ENCODE measurements around the gene SLC8A3.

The SLC8A3 gene

DNA sequence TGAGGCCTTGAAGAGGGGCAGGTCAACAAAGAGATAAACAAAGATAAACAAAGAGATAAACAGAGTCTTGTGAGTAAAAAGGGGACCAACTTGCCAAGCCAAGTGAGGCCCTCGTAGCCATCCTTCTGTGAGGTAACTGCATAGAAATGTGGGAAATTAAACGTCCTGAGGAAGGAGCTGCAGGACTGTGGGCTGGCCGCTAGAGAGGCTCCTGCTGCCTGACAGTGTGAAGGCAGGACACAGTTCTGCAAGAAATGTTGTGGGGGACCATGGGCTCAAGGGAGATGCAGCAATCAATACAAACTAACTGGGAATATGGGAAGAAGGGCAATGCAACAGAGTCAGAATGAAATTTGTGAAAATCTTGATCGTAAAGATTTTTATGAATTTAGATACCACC, 91.9 kb downstream of the SLC8A3 start:
- TF ChIP-seq, protein P1, sequence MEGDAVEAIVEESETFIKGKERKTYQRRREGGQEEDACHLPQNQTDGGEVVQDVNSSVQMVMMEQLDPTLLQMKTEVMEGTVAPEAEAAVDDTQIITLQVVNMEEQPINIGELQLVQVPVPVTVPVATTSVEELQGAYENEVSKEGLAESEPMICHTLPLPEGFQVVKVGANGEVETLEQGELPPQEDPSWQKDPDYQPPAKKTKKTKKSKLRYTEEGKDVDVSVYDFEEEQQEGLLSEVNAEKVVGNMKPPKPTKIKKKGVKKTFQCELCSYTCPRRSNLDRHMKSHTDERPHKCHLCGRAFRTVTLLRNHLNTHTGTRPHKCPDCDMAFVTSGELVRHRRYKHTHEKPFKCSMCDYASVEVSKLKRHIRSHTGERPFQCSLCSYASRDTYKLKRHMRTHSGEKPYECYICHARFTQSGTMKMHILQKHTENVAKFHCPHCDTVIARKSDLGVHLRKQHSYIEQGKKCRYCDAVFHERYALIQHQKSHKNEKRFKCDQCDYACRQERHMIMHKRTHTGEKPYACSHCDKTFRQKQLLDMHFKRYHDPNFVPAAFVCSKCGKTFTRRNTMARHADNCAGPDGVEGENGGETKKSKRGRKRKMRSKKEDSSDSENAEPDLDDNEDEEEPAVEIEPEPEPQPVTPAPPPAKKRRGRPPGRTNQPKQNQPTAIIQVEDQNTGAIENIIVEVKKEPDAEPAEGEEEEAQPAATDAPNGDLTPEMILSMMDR (IDR thresholded peaks at IDR 0.05; ENCODE audit: control insufficient read depth, insufficient read depth, low read depth, low read length, missing control alignments): no peak
- DNase-seq (ENCODE audit: low read depth): no peak
- no peak overlapping the region for H3K4me3 ChIP-seq (ENCODE audit: control insufficient read depth, low read depth, low read length)

DNA sequence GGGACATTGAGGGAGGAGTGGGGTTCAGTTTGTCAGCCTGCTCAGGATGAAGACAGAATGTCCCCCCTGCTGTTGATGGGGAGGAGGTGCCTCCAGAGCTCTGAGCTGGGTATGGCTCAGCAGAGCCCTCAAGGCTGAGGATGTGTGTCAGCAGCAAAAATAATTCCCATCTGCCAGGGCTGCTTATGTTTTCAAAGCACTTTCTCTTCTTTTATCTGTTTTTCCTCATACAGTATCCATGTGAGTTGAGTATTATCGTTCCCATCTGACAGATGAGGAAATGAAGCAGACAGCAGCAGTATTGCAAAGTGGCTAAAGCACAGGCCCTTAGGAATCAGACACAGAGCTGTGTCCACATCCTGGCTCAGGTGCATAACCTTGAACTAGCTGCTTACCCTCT, 94.1 kb downstream of the SLC8A3 start:
- TF ChIP-seq, protein P1 (IDR thresholded peaks at IDR 0.05; ENCODE audit: control insufficient read depth, insufficient read depth, low read depth, low read length, missing control alignments): no peak
- no peak overlapping the region for H3K4me3 ChIP-seq (ENCODE audit: control insufficient read depth, low read depth, low read length)
- DNase-seq (ENCODE audit: low read depth): no peak

DNA sequence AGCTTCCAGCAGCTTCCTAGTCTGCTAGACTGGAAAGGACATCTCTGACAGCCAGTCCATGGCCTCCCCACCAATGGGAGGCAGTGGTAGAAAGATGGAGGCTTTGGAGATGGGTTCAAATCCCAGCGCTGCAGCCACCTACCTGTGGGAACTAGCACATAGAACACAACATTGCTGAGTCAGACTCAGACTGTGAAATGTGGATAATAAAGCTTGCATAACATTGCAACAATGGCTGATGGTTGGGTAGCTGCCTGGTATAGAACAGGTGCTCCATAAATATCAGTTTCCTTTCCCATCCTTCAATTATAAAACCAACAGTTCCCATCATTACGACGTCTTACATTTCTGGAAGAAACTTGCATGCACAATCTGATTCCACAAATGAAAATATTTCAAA, 94.6 kb downstream of the SLC8A3 start:
- TF ChIP-seq, protein P1 (IDR thresholded peaks at IDR 0.05; ENCODE audit: control insufficient read depth, insufficient read depth, low read depth, low read length, missing control alignments): no peak
- no peak for DNase-seq (ENCODE audit: low read depth)

DNA sequence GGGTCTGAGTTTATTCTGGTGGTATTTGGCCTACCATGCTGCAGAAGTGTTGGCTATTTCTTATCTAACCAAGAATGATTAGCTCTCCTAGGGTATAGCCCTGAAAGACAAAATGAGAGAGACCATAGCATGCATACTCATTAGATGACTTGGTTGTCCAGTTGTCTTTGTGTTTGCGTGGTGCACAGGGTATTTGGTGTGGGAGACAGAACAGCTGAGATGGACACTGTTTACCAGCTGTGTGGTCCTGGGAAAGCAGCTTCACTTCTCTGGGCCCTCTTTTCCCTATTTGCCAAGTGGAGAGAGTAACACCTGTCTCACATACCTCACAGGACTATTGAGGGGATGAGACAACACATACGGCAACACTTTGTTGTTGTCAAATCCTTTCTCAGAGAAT, 95.6 kb downstream of the SLC8A3 start:
- no peak overlapping the region for H3K4me3 ChIP-seq (ENCODE audit: control insufficient read depth, low read depth, low read length)
- DNase-seq (ENCODE audit: low read depth): no peak
- TF ChIP-seq, protein P1 (IDR thresholded peaks at IDR 0.05; ENCODE audit: control insufficient read depth, insufficient read depth, low read depth, low read length, missing control alignments): no peak

More for the DNA sequence above, 94.6 kb downstream of the SLC8A3 start:
- H3K4me3 ChIP-seq (ENCODE audit: control insufficient read depth, low read depth, low read length): no peak overlapping the region

DNA sequence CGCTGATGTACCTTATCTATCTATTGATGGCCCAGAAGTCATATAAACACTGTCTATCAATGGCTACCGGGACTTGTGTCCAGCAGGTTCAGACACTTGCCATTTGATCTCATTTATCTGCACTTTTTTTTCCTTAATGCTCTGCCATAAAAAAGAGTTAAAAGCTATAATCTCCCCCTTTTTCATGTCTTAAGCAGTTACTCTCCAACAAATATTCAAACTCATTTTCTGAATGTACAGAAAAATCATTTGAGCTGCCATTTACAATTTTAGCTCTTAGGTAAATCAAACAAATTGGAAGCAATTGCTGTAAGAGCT, 101.4 kb downstream of the SLC8A3 start:
- DNase-seq (ENCODE audit: low read depth): no peak
- TF ChIP-seq, protein P1 (IDR thresholded peaks at IDR 0.05; ENCODE audit: control insufficient read depth, insufficient read depth, low read depth, low read length, missing control alignments): no peak
- no peak overlapping the region for H3K4me3 ChIP-seq (ENCODE audit: control insufficient read depth, low read depth, low read length)

DNA sequence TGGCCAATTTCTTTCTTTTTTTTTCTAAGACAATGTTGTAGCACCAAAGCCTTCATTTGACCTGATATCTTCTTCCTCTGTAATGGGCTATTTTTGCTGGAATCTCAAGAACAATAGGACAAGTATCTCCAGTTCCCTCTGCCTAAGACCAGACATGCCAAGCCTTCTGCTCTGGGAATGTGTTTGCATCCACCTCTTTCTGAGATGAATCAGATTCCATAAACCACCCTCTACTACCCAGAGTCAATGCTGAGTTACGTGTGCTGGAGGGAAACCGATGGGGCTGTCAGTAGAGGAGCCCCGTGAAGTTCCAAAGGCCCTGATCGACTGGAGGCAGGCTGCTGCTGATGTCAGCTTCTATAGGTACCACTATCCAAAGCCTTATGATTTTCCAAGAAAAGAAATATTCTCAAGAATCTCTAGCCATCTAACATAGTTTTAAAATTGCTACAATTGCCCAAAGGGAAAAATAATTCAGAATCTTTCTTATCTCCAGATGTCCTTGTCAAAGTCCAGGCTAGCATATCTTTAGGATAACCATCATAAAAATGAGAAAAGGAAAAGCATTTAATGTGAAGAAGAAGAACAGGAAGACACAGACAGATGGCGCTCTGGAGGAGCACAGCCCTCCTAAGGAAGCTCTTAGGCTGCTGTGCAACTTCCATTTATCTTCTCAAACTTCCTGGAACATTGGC, 101.9 kb downstream of the SLC8A3 start:
- TF ChIP-seq, protein P1 (IDR thresholded peaks at IDR 0.05; ENCODE audit: control insufficient read depth, insufficient read depth, low read depth, low read length, missing control alignments): peak; percentile 52
- no peak for DNase-seq (ENCODE audit: low read depth)
- H3K4me3 ChIP-seq (ENCODE audit: control insufficient read depth, low read depth, low read length): no peak overlapping the region
